Stimulated activated CD4-positive, alpha-beta T cell treated with anti-CD3 and anti-CD28 coated beads, Interleukin-12 subunit alpha, Interleukin-12 subunit beta, amount 100 ng/mL, for 24 hours (primary cell): ENCODE measurements around the gene SERPINB5.
A peak's percentile ranks its signal among the peaks of the same experiment; 100 is the strongest.

ENCODE experiments used
- DNase-seq, 2 experiments: peaks; one replicate each; pipeline ENCODE4 v3.0.0-alpha.2; 2020; ENCODE audit warnings: low read depth in 2 of 2

SERPINB5 gene

DNA sequence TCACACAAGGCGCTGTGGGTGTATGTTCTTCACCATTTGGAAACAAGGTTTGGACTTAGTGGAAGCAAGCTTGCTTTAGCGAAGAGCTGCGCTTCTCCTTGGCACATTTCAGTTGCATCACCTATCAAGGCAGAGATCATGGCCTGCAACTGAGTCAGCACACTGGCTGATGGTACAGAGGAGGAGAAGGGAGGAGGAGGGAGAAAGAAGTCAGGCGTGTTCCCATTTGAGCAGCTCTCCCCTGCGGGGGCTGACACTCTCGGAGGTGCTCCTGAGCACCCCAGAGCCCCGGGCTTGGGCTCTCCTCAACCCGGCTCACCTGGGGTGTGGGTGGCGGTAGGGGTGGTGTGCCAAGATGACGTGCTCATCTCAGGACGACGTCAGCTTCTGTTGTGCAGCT, 6.0 kb upstream of the SERPINB5 start:
- no peak for DNase-seq

DNA sequence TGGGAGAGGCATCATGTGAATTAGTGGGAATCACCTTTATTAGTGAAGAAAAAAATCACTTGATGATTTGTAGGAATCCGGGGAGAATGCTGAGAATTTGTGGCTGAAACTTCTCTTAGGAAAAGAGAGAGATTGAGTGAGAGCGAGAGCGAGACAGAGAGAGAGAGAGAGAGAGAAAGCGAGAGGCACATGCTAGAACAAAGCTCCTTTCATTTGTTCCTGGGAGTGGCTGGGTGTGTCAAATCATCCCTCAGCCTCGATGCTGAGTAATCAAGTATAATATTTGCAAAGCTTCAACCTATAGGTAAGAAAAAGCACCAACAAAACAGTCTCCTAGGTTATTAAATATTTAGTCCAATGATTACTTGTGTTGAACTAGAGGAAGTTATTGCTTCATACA, 4.4 kb upstream of the SERPINB5 start:
- DNase-seq = no peak

DNA sequence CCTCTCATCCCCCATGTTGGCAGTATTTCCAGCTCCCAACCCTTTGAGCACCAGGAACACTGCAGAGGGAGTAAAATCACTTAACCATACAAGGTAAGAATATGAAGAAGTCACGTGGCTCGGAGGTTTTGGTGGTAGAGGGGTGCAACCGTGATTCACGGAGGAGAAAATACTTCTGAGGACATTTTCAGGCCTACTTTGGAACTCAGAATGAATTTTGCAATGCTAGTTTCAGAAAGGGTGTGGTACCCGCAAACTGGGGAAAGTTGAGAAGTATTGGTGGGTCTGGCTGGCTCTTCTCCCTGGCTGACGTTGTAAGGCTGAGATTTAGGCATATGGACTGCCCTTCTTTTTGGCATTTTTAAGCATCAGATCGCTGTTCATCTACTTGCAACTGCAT, 442 bp downstream of the SERPINB5 start:
- DNase-seq = no peak

- no peak for DNase-seq
Observed at GRCh38 chr18:63477968-63478367, 1.2 kb downstream of the SERPINB5 start.

GRCh38 chr18:63479826-63480225, 3.1 kb downstream of the SERPINB5 start:
- no peak for DNase-seq

GRCh38 chr18:63480476-63480875, 3.7 kb downstream of the SERPINB5 start:
- no peak for DNase-seq

- no peak for DNase-seq
Observed at GRCh38 chr18:63480915-63481314, 4.2 kb downstream of the SERPINB5 start.

DNA sequence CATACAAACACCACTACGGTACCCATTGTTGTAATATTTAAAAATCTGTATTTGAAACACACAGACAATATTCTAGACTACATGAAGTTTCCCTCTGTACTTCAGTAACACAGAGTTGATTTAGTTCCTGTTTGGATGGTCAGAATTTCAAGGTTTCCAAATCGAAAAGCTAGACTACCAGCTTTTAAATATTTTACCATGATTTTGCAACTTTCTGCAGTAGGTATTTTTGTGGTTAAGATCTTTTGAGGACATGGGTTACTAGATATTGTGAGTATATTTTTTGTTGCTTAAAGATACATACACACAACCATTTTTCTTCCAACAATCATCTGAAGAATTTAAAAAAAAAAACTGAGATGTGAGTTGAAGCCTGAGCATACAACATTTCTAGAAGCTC, 10.9 kb downstream of the SERPINB5 start:
- no peak for DNase-seq

DNA sequence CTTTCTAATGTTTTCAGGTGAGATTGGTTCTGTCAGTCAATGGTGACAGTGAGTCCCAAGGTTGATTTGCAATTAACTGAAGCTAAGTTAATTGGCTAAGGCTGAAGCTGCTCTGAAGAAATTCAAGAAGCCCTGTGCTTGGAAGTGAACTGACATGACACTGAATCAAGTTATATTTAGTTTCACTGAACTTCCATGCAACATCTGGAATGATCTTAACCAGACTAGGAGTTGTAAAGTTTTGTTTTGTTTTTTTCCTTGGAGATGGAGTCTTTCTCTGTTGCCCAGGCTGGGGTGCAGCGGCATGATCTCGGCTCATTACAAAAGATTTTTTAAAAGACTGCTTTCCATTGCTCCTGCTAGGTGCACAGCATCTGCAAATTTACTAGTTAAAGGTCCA, 11.4 kb downstream of the SERPINB5 start:
- no peak for DNase-seq

- no peak for DNase-seq
Observed at GRCh38 chr18:63492851-63493250, 16.1 kb downstream of the SERPINB5 start.

- no peak for DNase-seq
Observed at GRCh38 chr18:63495675-63496074, 18.9 kb downstream of the SERPINB5 start.

- DNase-seq = peak in 1 of 2 experiments; percentile 12
Observed at GRCh38 chr18:63505566-63506335, 29.0 kb downstream of the SERPINB5 start.

- DNase-seq = no peak
Observed at GRCh38 chr18:63506336-63506646, 29.5 kb downstream of the SERPINB5 start.

- no peak for DNase-seq
Observed at GRCh38 chr18:63508596-63508995, 31.8 kb downstream of the SERPINB5 start.

GRCh38 chr18:63511285-63511684, 34.5 kb downstream of the SERPINB5 start:
- DNase-seq = no peak

- DNase-seq = no peak
Observed at GRCh38 chr18:63514326-63514725, 37.6 kb downstream of the SERPINB5 start.

DNA sequence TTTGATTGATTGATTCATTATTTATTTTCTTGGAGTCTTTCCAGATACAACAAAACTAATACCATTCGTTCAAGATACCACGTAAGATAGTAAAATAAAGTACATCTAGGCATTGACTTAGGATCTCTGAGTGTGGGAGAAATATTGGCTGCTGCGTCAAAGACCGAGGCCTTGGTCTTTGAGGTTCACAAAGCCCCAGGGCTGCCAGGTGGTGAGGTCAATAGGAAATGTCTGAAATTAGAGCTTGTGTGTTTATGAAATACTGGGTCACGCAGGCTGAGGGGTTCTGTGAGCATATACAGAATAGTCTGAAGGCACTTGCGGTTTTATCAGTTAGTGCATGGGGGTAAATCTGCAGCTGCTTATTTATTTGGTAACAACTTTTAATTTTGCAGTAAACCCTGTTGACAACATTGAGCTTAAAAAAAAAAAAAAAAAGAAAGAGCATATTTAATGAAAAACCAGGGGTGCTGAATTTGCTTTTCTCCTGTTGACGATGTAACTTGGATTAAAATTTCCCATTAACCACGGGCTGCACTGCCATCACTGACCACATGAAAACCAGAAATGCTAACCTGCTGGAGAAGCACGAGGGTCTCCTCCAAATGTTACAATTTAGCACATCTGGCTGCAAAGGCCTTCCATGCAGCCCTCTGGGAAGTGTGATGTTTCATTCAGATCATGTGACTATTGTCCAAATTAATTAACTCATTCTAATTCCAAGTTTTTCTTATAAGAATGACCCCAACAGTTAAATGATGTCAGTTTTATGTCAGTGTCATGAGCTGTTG, 38.3 kb downstream of the SERPINB5 start:
- no peak for DNase-seq

DNA sequence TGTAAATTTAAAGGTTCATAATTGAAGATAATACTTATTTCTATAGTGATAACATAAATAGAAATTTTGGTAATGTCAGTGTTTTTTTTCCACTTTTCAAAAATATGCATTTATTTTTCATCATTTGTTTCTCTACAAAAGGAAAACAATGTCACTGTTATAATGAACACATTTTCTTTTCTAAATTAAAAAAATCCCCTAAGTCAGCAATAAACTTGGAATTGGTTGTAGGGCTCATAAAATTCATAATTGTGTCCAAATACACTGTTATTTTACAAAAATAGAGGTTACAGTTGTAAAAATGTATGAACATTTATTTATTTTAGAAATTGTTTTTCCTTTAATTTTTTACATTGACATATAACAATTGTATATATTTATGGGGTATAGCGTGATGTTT, 39.0 kb downstream of the SERPINB5 start:
- DNase-seq = no peak

DNA sequence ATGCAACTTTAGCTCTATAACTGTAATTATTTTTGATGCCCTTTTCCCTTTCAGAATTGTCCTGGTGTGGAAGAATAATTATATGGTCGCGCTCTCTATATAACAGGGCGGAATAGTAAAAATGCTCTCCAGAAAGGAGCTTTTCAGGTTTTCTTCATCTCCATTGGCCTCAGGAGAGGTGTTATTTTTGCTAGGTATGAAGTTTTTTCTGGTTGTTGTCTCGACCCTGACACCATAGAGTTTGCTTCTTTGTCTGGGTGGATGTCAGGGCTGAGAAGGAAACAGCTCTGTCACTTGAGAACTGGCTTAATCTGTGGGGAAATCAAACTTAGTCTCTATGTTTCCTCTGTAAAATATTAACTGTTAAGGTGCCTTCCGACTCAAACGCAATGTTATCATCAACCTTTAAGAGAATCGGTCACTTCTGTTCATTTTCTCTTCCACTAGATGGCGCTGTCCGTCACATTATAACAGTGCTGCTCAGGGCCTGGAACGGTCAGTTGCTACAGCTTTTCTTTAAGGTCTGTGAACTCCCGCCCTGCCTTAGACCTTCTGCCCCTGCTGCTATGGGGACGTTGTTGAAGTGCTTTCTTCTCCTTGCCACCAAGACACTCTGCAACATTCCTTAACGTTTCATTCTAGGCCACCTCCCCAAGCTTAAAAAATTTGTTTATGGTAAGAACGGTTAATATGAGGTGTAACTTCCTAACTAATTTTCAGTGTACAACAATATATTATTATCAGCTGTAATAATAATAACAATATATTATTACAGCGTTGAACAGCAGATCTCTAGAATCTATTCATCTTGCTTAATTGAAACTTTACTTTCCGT, 41.6 kb downstream of the SERPINB5 start:
- DNase-seq = peak; percentile 7 to 41

DNA sequence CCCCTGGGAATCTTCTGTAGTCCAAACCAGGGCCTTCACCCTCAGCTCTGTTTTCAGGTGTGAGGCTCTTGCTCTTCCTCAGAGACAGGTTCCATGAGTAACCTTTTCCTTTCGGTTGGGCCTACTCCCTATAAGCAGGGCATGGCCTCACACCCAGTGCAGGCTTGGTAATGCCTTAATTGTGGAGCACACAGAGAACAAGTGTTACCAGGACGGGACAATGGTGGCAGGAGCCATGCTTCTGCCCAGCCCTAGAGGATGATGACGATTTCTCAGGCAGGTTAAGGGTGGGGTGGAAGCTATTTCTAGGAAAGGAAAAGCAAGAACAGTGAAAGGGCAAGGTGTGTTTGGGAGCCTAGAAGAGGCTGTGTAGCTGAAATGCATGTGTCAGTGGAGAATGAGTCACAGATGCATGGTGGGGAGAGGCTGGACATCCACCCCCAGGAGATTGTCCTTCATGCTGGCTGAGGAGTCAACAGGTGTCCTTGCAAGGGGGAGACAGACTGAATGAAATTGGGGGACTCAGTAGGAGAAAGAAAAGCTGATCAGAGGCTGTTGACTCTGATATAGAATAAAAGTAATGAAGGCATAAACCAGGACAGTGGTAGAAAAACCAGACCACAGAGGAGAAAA, 43.4 kb downstream of the SERPINB5 start:
- DNase-seq = no peak

DNA sequence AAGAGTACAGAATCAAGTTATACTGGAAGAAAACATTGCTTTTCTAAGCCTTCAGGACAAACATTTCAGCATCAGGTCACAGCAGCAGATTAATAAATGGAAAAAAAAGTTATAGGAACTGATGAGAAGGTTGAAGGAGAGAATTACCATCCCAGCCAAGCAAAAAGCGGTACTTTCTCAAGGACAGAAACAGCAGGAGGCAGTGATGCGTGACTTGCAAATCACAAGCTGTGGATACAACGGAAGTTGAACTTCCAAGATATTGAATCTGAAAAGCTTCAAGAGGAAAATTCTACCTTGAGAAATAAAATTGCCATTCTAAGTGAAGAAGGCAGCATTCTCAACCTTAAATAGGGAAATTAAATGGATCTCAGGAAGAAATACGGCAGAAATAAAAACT, 46.9 kb downstream of the SERPINB5 start:
- no peak for DNase-seq

- DNase-seq = no peak
Observed at GRCh38 chr18:63527251-63527650, 50.5 kb downstream of the SERPINB5 start.
